NCI-H510A (cell line): Measurements from ENCODE around the gene C4B.
"Not testable (repeated sequence)": the region's sequence is repeated elsewhere in the genome, so short reads cannot be mapped to it uniquely, and the experiment has no call there.

Experiments used
- DNase-seq: peaks from one replicate; lab custom pipeline; 2025; lab: John Stamatoyannopoulos, UW

Gene C4B

DNA sequence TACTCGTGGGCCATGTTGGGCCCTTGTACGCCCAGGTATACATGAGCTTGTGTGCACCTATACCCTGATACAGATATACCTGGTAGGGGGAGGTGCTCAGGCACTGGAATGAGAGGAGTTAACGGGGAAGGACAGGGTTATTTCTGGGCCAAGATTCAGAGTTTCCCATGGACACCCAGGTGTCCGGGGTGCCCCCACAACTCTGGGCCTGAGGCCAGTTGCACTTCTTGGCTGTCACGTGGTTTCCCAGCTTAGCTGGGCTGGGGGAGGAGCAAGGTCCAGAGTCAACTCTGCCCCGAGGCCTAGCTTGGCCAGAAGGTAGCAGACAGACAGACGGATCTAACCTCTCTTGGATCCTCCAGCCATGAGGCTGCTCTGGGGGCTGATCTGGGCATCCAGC, 32.9 kb upstream of the C4B start, which contains the start of gene C4A:
TSS of gene C4A (plus strand) at position 314 of the 400 bp plus-strand sequence. CDS start at position 365, 51 bp downstream.
- not testable (repeated sequence) for DNase-seq

DNA sequence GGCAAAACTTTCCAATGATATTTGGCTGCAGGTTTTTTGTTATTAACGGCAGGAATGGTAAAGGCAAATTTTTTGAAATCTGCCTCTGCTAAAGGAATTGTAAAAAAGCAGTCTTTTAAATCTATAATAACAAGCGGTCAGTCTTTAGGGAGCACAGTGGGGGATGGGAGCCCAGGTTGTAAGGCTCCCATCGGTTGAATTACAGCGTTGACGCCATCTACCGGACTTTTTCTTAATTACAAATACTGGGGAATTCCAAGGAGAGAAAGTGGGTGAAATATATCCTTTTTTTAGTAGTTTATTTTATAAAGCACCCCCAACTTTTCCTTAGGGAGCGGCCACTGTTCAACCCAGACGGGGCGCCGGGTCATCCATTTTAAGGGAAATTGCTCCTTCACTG, 25.2 kb upstream of the C4B start:
- not testable (repeated sequence) for DNase-seq

DNA sequence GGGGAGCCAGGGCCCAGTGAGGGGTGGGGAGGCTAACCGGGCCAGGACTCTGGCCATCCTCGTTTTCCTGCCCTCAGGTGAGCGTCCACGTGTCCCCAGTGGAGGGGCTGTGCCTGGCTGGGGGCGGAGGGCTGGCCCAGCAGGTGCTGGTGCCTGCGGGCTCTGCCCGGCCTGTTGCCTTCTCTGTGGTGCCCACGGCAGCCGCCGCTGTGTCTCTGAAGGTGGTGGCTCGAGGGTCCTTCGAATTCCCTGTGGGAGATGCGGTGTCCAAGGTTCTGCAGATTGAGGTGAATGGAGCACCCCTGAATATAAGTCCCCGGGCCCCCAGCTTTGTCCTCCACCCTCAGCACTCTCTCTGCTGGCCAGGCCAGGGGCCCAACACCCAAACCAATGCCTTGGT, 20.2 kb upstream of the C4B start:
- not testable (repeated sequence) for DNase-seq

DNA sequence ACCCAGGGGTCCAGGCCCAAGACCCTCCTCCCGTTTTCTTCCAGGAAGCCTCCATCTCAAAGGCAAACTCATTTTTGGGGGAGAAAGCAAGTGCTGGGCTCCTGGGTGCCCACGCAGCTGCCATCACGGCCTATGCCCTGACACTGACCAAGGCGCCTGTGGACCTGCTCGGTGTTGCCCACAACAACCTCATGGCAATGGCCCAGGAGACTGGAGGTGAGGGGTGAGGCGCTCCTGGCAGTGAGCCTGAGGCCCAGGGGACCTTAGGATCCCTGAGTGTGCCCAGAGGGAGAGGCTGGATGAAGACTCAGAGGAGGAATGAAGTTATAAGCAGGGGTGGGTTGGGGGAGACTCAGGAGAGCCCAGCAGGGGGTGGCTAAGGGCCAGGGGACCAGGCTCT, 18.2 kb upstream of the C4B start:
- not testable (repeated sequence) for DNase-seq

DNA sequence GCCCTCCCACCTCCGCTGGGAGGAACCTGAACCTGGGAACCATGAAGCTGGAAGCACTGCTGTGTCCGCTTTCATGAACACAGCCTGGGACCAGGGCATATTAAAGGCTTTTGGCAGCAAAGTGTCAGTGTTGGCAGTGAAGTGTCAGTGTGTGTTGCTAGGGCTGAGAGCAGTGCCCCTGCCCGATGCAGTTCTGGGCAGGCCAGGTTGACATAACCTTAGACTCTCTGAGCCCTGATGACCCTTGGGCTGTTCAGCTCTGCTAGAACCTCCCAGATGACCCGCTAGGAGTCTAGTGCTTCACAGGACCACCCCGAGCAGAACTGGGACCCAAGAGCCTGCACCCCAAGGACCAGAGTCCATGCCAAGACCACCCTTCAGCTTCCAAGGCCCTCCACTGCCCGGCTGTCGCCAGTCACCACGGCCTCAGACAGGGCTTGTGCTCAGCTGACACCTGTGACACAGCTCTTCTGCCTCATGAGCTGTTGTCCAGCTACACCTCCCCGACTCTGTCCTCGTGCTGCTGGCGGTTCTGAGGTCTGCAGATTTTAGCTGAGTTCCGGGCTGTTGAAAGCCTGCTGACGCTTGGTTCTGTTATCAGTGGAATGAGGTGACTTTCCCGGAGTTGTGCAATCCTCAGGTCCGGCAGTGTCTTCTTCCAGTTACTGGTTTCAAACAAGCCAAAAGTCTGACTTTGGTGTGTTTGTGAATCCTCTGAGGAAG, 11.9 kb upstream of the C4B start:
- DNase-seq: not testable (repeated sequence)

DNA sequence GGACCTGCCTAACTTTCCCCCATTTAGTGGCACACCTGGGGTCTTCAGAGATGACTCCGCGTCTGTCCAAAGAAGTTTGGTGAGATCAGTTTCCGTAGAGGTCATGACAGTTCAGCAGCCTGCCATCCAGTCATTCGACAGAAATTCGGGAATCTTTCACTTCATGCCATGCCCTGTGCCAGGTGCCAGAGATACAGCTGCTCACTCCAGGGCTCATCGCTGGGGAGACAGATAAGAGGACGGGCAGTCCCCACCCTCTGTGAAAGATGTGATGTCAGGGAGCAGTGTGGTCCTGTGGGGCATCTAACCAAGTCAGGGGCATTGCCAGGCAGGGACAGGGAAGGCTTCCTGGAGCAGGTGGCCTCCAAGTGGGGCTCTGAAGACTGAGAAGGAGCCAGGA, 11.3 kb upstream of the C4B start:
- not testable (repeated sequence) for DNase-seq

DNA sequence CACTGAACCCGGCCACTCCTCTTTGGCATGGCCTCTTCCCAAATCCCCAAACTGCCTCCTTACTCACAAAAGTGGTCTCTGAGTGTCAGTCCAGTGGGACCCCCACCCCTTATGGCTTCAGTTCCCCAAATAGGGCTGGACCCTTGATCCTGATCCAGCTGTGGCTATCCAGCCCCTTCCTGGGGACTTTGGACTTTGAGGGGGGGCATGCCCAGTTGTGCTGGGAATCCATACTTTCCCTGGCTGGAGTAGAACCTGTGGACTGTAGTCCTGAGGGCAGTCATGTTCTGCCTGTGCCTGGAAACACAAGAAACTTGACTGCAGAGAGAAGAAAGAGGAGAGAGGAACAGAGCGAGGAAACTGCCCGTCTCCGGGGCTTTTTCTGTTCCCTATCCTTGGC, 10.2 kb upstream of the C4B start:
- not testable (repeated sequence) for DNase-seq

GRCh38 chr6:32004864-32005537, 9.6 kb upstream of the C4B start:
- DNase-seq: not testable (repeated sequence)

DNA sequence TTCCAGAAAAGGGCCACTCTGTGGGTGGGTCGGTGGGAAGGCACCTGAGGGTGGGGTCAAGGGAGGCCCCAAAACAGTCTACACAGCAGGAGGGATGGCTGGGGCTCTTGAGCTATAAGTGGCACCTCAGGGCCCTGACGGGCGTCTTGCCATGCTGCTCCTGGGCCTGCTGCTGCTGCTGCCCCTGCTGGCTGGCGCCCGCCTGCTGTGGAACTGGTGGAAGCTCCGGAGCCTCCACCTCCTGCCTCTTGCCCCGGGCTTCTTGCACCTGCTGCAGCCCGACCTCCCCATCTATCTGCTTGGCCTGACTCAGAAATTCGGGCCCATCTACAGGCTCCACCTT, 9.1 kb upstream of the C4B start:
- not testable (repeated sequence) for DNase-seq

DNA sequence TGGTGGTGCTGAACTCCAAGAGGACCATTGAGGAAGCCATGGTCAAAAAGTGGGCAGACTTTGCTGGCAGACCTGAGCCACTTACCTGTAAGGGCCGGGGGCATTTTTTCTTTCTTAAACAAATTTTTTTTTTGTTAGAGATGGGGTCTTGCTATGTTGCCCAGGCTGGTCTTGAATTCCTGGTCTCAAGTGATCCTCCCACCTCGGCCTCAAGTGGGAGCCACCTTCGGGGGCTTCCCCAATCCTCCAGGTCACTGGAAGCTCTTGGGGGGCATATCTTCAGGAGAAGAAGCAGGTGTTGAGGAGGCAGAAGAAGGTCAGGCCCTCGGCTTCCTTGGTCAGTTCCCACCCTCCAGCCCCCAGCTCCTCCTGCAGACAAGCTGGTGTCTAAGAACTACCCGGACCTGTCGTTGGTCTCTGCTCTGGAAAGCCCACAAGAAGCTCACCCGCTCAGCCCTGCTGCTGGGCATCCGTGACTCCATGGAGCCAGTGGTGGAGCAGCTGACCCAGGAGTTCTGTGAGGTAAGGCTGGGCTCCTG, 8.5 kb upstream of the C4B start:
- not testable (repeated sequence) for DNase-seq

- DNase-seq: not testable (repeated sequence)
Measured at GRCh38 chr6:32007086-32007485, 7.5 kb upstream of the C4B start.

- DNase-seq: not testable (repeated sequence)
Measured at GRCh38 chr6:32008037-32008436, 6.6 kb upstream of the C4B start.

GRCh38 chr6:32008616-32009015, 6.0 kb upstream of the C4B start:
- DNase-seq: not testable (repeated sequence)

DNA sequence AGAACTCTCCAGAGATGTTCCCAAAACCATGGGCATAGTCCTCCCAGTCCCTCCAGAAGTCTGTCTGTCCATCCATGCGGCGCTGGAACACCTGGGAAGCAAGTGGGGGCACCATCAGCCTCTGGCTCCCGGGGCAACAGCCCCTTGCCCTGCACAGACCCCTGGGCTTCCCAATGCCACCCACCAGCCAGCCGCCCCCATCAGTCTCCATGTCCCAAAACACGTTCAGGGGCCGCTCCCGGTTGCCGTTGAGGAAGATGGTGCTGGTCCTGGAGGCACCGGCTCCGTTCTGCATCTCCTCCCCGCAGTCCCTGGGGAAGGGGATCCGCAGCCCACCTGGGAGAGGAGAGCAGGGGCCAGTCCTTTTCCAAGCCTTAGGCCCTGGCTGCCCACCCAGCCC, 5.1 kb upstream of the C4B start:
- DNase-seq: not testable (repeated sequence)

GRCh38 chr6:32010856-32011530, 3.6 kb upstream of the C4B start:
- DNase-seq: not testable (repeated sequence)

GRCh38 chr6:32012941-32013617, 1.5 kb upstream of the C4B start:
- DNase-seq: not testable (repeated sequence)

DNA sequence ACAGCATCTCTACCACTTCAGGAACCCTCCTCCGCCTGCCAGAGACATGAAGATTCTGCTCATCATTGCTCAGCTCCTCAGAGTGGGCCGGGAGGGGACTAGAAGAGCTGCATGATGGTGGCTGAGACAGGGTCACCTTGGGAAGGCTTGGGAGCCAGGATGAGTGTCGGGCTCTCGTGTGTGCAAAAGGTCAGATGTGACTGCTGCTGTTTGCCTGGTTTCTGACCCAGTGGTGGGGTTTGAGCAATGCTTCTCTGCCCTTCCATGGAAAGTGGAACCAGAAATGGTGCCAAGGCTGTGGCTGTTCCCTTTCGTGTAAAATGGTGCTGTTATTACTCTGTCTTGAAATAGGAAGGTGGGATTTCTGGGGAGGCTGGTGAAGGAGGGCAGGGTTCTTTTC, 857 bp upstream of the C4B start:
- DNase-seq: not testable (repeated sequence)

GRCh38 chr6:32022100-32022499, 7.5 kb downstream of the C4B start:
- DNase-seq: not testable (repeated sequence)

DNA sequence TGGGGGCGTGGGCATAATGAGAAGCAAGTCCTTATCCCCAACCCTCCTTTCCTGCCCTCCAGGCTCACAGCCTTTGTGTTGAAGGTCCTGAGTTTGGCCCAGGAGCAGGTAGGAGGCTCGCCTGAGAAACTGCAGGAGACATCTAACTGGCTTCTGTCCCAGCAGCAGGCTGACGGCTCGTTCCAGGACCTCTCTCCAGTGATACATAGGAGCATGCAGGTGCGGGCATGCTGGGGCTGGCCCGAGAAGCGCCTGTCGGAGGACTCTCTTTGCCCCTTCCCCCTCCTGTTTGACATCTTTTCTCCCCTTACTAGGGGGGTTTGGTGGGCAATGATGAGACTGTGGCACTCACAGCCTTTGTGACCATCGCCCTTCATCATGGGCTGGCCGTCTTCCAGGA, 14.0 kb downstream of the C4B start:
- DNase-seq: not testable (repeated sequence)

DNA sequence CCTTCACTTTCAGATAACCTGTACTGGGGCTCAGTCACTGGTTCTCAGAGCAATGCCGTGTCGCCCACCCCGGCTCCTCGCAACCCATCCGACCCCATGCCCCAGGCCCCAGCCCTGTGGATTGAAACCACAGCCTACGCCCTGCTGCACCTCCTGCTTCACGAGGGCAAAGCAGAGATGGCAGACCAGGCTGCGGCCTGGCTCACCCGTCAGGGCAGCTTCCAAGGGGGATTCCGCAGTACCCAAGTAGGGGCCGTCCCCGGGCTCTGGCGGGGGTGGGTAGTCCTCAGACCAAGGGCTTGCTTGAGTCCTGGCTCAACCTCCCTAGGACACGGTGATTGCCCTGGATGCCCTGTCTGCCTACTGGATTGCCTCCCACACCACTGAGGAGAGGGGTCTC, 15.0 kb downstream of the C4B start:
- not testable (repeated sequence) for DNase-seq

DNA sequence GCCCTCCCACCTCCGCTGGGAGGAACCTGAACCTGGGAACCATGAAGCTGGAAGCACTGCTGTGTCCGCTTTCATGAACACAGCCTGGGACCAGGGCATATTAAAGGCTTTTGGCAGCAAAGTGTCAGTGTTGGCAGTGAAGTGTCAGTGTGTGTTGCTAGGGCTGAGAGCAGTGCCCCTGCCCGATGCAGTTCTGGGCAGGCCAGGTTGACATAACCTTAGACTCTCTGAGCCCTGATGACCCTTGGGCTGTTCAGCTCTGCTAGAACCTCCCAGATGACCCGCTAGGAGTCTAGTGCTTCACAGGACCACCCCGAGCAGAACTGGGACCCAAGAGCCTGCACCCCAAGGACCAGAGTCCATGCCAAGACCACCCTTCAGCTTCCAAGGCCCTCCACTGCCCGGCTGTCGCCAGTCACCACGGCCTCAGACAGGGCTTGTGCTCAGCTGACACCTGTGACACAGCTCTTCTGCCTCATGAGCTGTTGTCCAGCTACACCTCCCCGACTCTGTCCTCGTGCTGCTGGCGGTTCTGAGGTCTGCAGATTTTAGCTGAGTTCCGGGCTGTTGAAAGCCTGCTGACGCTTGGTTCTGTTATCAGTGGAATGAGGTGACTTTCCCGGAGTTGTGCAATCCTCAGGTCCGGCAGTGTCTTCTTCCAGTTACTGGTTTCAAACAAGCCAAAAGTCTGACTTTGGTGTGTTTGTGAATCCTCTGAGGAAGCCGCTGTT, 20.9 kb downstream of the C4B start:
- DNase-seq: not testable (repeated sequence)
